Measurements from ENCODE around the gene PIGT. TPM values are rescaled to one million over a fixed set of nuclear protein-coding genes. Genes with fewer than 3 reads are reported as not detected.

PIGT gene
- total RNA-seq, 1 experiment from 2014 or later, result 71.4 TPM

DNA sequence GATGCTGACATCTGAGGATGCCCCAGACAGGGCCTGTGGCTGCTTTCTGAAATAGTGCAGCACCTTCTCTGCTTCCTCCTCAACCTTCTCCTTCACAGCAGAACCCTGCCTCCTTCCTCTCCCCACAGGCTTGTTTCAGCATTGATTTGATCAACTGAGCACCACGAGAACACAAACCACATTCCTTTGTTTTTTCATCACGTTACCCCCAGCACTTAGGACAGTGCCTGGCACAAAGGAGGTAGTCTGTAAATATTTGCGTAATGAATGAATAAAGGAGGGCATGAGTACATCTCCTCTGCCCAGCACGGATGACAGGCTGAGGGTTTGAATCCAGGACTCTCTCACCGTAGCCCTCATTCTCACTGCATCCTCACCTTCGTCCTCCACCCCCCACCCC, 32.3 kb downstream of the PIGT start (continued):
- TF ChIP-seq CEBPB (IDR thresholded peaks at IDR 0.05; ENCODE audit: low read depth) (no peak), FOSL1 (IDR thresholded peaks at IDR 0.05; ENCODE audit: low read depth) (no peak), CBX3 (IDR thresholded peaks at IDR 0.05; ENCODE audit: low read depth) (no peak), POLR2A (IDR thresholded peaks at IDR 0.05; ENCODE audit: borderline replicate concordance, extremely low read depth, insufficient read depth, insufficient read length) (no peak), SIN3A (IDR thresholded peaks at IDR 0.05; ENCODE audit: low read depth) (no peak), EZH2 (IDR thresholded peaks at IDR 0.05) (no peak), TCF7L2 (IDR thresholded peaks at IDR 0.05; ENCODE audit: borderline replicate concordance, extremely low read depth, insufficient read depth, insufficient read length) (no peak), ELF1 (IDR thresholded peaks at IDR 0.05; ENCODE audit: borderline replicate concordance, low read depth) (no peak), EGR1 (IDR thresholded peaks at IDR 0.05; ENCODE audit: low read depth) (no peak)
- TF ChIP-seq, protein P1, sequence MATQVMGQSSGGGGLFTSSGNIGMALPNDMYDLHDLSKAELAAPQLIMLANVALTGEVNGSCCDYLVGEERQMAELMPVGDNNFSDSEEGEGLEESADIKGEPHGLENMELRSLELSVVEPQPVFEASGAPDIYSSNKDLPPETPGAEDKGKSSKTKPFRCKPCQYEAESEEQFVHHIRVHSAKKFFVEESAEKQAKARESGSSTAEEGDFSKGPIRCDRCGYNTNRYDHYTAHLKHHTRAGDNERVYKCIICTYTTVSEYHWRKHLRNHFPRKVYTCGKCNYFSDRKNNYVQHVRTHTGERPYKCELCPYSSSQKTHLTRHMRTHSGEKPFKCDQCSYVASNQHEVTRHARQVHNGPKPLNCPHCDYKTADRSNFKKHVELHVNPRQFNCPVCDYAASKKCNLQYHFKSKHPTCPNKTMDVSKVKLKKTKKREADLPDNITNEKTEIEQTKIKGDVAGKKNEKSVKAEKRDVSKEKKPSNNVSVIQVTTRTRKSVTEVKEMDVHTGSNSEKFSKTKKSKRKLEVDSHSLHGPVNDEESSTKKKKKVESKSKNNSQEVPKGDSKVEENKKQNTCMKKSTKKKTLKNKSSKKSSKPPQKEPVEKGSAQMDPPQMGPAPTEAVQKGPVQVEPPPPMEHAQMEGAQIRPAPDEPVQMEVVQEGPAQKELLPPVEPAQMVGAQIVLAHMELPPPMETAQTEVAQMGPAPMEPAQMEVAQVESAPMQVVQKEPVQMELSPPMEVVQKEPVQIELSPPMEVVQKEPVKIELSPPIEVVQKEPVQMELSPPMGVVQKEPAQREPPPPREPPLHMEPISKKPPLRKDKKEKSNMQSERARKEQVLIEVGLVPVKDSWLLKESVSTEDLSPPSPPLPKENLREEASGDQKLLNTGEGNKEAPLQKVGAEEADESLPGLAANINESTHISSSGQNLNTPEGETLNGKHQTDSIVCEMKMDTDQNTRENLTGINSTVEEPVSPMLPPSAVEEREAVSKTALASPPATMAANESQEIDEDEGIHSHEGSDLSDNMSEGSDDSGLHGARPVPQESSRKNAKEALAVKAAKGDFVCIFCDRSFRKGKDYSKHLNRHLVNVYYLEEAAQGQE (IDR thresholded peaks at IDR 0.05; ENCODE audit: low read depth), result no peak

- intact Hi-C loops (cut with micrococcal nuclease), result no loop called here
- RAD21 ChIA-PET (ENCODE audit: low non-redundant PET in 1 of 2, low total read pairs in 2 of 2, uncharacterized antibody in 2 of 2, unreplicated experiment in 2 of 2), result no interaction called here
- CTCF ChIA-PET, result interaction anchor here (0.7 to 3.9 kb wide), 8 partner anchors 10 to 321 kb away, joined by 3 to 23 read pairs (median 8); no protein-coding TSS in a partner anchor
- no peak overlapping the region for H3K4me2 ChIP-seq (ENCODE audit: low read length)
- POLR2A ChIA-PET, result interaction anchor here (1.3 kb wide), 1 partner anchor 87 kb away, joined by 4 read pairs; the partner anchor contains the start of gene SYS1
- no peaks in the 10 kb centered on the region for H3K36me3 ChIP-seq (ENCODE audit: control insufficient read depth in 1 of 2, insufficient read depth in 2 of 2, low read length in 2 of 2)
- H3K79me2 ChIP-seq (ENCODE audit: insufficient read depth, low read length), result no peaks in the 10 kb centered on the region
- no peak overlapping the region for H3K27ac ChIP-seq (ENCODE audit: low read depth, low read length)
- TF ChIP-seq ELF1 (IDR thresholded peaks at IDR 0.05; ENCODE audit: borderline replicate concordance, low read depth) (no peak), YY1 (IDR thresholded peaks at IDR 0.05; ENCODE audit: extremely low read depth, insufficient replicate concordance, low read depth, low read length) (no peak), CEBPB (IDR thresholded peaks at IDR 0.05; ENCODE audit: low read depth) (no peak), ZNF274 (IDR thresholded peaks at IDR 0.05; ENCODE audit: low read depth, low read length) (no peak), TCF7L2 (IDR thresholded peaks at IDR 0.05; ENCODE audit: borderline replicate concordance, extremely low read depth, insufficient read depth, insufficient read length) (no peak), EZH2 (IDR thresholded peaks at IDR 0.05) (no peak), EZH2phosphoT487 (IDR thresholded peaks at IDR 0.05; ENCODE audit: borderline replicate concordance) (no peak)
- TF ChIP-seq, protein P2, sequence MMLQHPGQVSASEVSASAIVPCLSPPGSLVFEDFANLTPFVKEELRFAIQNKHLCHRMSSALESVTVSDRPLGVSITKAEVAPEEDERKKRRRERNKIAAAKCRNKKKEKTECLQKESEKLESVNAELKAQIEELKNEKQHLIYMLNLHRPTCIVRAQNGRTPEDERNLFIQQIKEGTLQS (IDR thresholded peaks at IDR 0.05), result no peak
- no peaks in the 10 kb centered on the region for H3K9me3 ChIP-seq (ENCODE audit: control insufficient read depth in 1 of 2, insufficient read depth in 1 of 2, low read depth in 1 of 2, low read length in 2 of 2)
- H2AFZ ChIP-seq (ENCODE audit: low read depth, low read length, poor library complexity, severe bottlenecking), result no peak overlapping the region
- no peak overlapping the region for H3K4me3 ChIP-seq (replicated peaks in 1 of 2; ENCODE audit: low read depth in 1 of 2, low read length in 2 of 2)
- BruUV-seq (replicated peaks), result no TSS peak
- DNase-seq (ENCODE audit: low read depth, low spot score) (no peak), ATAC-seq (no peak)
- no peaks in the 10 kb centered on the region for H4K20me1 ChIP-seq (ENCODE audit: insufficient read depth)
- no peak overlapping the region for H3K9ac ChIP-seq (ENCODE audit: low read length)
- H3K9me2 ChIP-seq (ENCODE audit: insufficient read depth), result no peaks in the 10 kb centered on the region
- no peaks in the 10 kb centered on the region; a peak in 1 of 4 replicates for H3K4me1 ChIP-seq (ENCODE audit: control insufficient read depth in 1 of 2, insufficient read depth in 2 of 2, low read length in 2 of 2)
- H3K27me3 ChIP-seq (ENCODE audit: insufficient read depth, low read length), result no peaks in the 10 kb centered on the region
Observed at GRCh38 chr20:45449528-45449927, 33.6 kb downstream of the PIGT start.
